RPMI7951 (cell line): ENCODE results near the gene ZNF598. TPM values are rescaled to one million over a fixed set of nuclear protein-coding genes. Genes with fewer than 3 reads are reported as not detected.
"Not testable (repeated sequence)": the region's sequence is repeated elsewhere in the genome, so short reads cannot be mapped to it uniquely, and the experiment has no call there.

Experiments
- DNase-seq: peaks from one replicate; pipeline ENCODE4 v3.0.0-alpha.2; 2012; ENCODE audit warnings: low read depth
- total RNA-seq: library from RNA; depleted of rRNA; stranded (reverse); fragments of >200 nt; shearing (Covaris generic); gene quantifications from 2 replicates; pipeline ENCODE4 v1.2.3, GENCODE V29; 2014; rRNA removed

The ZNF598 gene
- total RNA-seq, 1 experiment from 2014 or later: 9.7 TPM

GRCh38 chr16:1959269-1960039 lies 50.2 kb downstream of the ZNF598 start, which contains the start of gene NDUFB10:
NDUFB10 (plus strand) TSS chr16:1959538; CDS start chr16:1959625, 87 bp downstream.
- DNase-seq: peak; percentile 86

GRCh38 chr16:1958715-1959268 lies 50.8 kb downstream of the ZNF598 start:
- DNase-seq: no peak

GRCh38 chr16:1958143-1958491 lies 51.5 kb downstream of the ZNF598 start:
- DNase-seq: not testable (repeated sequence)

GRCh38 chr16:1957434-1958142 lies 52.0 kb downstream of the ZNF598 start:
- DNase-seq: not testable (repeated sequence)

- no peak for DNase-seq
Measured at GRCh38 chr16:1953734-1954133, 55.9 kb downstream of the ZNF598 start.

- no peak for DNase-seq
Measured at GRCh38 chr16:1950559-1950958, 59.1 kb downstream of the ZNF598 start.

- no peak for DNase-seq
Measured at GRCh38 chr16:1950047-1950446, 59.6 kb downstream of the ZNF598 start.

- DNase-seq: no peak
Measured at GRCh38 chr16:1949507-1949906, 60.1 kb downstream of the ZNF598 start.

Other genes with a start within 250 kb of the ZNF598 start
- 50.2 and 65.5 TPM in 2 replicates for gene NME3, start 238.3 kb downstream of the ZNF598 start, total RNA-seq
- 1.1 and 1.6 TPM in 2 replicates for gene EME2, start 237.0 kb downstream of the ZNF598 start, total RNA-seq
- gene MRPS34, start 236.7 kb downstream of the ZNF598 start, total RNA-seq: 82.5 and 136 TPM in 2 replicates
- gene SPSB3, start 227.2 kb downstream of the ZNF598 start, total RNA-seq: 15.6 and 22.7 TPM in 2 replicates
- gene NUBP2, start 226.9 kb downstream of the ZNF598 start, total RNA-seq: 50.1 and 71.5 TPM in 2 replicates
- gene IGFALS, start 216.1 kb downstream of the ZNF598 start, total RNA-seq: not detected in 2 replicates
- 50.7 and 68.8 TPM in 2 replicates for gene HAGH, start 183.0 kb downstream of the ZNF598 start, total RNA-seq
- 39.3 and 54.6 TPM in 2 replicates for gene FAHD1, start 182.6 kb downstream of the ZNF598 start, total RNA-seq
- gene MEIOB, start 137.7 kb downstream of the ZNF598 start, total RNA-seq: not detected in 2 replicates
- gene HS3ST6, start 91.4 kb downstream of the ZNF598 start, total RNA-seq: not detected in 2 replicates
- 12.2 and 14.4 TPM in 2 replicates for gene MSRB1, start 66.6 kb downstream of the ZNF598 start, total RNA-seq
- gene RPL3L, start 55.1 kb downstream of the ZNF598 start, total RNA-seq: not detected in 2 replicates
- 209 and 290 TPM in 2 replicates for gene NDUFB10, start 50.3 kb downstream of the ZNF598 start, total RNA-seq
- 1,519 and 1,683 TPM in 2 replicates for gene RPS2, start 45.0 kb downstream of the ZNF598 start, total RNA-seq
- not detected in 2 replicates for gene RNF151, start 43.0 kb downstream of the ZNF598 start, total RNA-seq
- 28.8 and 40.4 TPM in 2 replicates for gene TBL3, start 37.8 kb downstream of the ZNF598 start, total RNA-seq
- not detected in 2 replicates for gene NOXO1, start 28.4 kb downstream of the ZNF598 start, total RNA-seq
- gene GFER, start 25.6 kb downstream of the ZNF598 start, total RNA-seq: 6.7 and 16.5 TPM in 2 replicates
- 5.5 and 6.6 TPM in 2 replicates for gene SYNGR3, start 19.9 kb downstream of the ZNF598 start, total RNA-seq
- gene NPW, start 10.0 kb upstream of the ZNF598 start, total RNA-seq: 0.20 and 0.24 TPM in 2 replicates
- 49.0 and 51.1 TPM in 2 replicates for gene NHERF2, start 17.1 kb upstream of the ZNF598 start, total RNA-seq
- 24.8 and 48.2 TPM in 2 replicates for gene NTHL1, start 38.0 kb upstream of the ZNF598 start, total RNA-seq
- 19.0 and 19.5 TPM in 2 replicates for gene TSC2, start 38.2 kb upstream of the ZNF598 start, total RNA-seq
- gene PKD1, start 126.1 kb upstream of the ZNF598 start, total RNA-seq: 19.1 and 29.9 TPM in 2 replicates
- 0.20 and 0.72 TPM in 2 replicates for gene RAB26, start 138.8 kb upstream of the ZNF598 start, total RNA-seq
- gene TRAF7, start 146.0 kb upstream of the ZNF598 start, total RNA-seq: 47.7 and 57.2 TPM in 2 replicates
- not detected in 2 replicates for gene CASKIN1, start 186.8 kb upstream of the ZNF598 start, total RNA-seq
- 19.9 and 23.4 TPM in 2 replicates for gene MLST8, start 195.6 kb upstream of the ZNF598 start, total RNA-seq
- 0.96 and 0.98 TPM in 2 replicates for gene BRICD5, start 201.0 kb upstream of the ZNF598 start, total RNA-seq
- 14.1 and 21.0 TPM in 2 replicates for gene PGP, start 205.0 kb upstream of the ZNF598 start, total RNA-seq
- 10.5 and 14.0 TPM in 2 replicates for gene E4F1, start 213.8 kb upstream of the ZNF598 start, total RNA-seq
- 0.39 and 0.60 TPM in 2 replicates for gene DNASE1L2, start 226.6 kb upstream of the ZNF598 start, total RNA-seq
- 36.5 and 45.3 TPM in 2 replicates for gene ECI1, start 241.8 kb upstream of the ZNF598 start, total RNA-seq